ENCODE results near the gene SPATA2. TPM values are rescaled to one million over a fixed set of nuclear protein-coding genes. Genes with fewer than 3 reads are reported as not detected.

Gene SPATA2
- total and polyA plus RNA-seq, 5 donors from 2014 or later, result 2.1 to 19.1 (median 3.4) TPM

DNA sequence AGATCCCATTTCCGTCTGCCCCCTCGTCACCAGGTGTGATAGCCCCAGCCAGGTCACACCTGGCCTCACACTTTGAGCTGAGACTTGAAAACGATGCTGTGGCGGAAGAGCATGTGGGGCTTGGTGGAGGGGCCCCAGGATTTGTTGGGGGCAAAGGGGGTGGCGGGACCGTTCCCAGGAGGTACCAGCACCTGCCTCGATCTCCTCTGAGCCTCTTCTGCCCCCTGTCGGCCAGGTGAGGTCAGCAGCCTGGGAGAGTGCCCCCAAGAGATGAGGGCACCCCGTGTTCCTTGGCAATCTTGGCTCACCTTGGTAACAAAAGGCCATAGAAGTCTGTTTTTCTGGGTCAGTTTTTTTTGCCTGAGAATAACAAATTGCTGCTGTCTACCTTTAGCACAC is 25.4 kb downstream of the SPATA2 start:
- Histone ChIP-seq H3K27ac (ENCODE audit: insufficient read depth, low read length, poor library complexity, severe bottlenecking) (no peak overlapping the region), H3K9me3 (ENCODE audit: control insufficient read depth in 2 of 2, low read length in 2 of 2) (no peaks in the 10 kb centered on the region), H3K4me3 (ENCODE audit: low read depth, low read length) (no peak overlapping the region), H3K36me3 (ENCODE audit: control insufficient read depth, insufficient read depth, low read length) (peaks cover 32% of the 10 kb centered on the region), H3K27me3 (ENCODE audit: control insufficient read depth, insufficient read depth, low read length) (no peaks in the 10 kb centered on the region), H3K4me1 (ENCODE audit: control insufficient read depth, insufficient read depth, low read length, poor library complexity, severe bottlenecking) (peaks cover 13% of the 10 kb centered on the region)
- peaks cover 24% of the 10 kb centered on the region for H3K36me3 Mint-ChIP-seq
- no peaks in the 10 kb centered on the region for H3K27me3 Mint-ChIP-seq
- ATAC-seq (ENCODE audit: low read depth in 2 of 2), result no peak
- no peak overlapping the region for H3K4me3 Mint-ChIP-seq
- peak overlapping the region in 1 of 3 donors; percentile 80 for H3K27ac Mint-ChIP-seq
- H3K9me3 Mint-ChIP-seq, result no peaks in the 10 kb centered on the region
- DNase-seq, result no peak
- peaks cover 8 to 21% (median 16%) of the 10 kb centered on the region in 4 donors for H3K4me1 Mint-ChIP-seq

DNA sequence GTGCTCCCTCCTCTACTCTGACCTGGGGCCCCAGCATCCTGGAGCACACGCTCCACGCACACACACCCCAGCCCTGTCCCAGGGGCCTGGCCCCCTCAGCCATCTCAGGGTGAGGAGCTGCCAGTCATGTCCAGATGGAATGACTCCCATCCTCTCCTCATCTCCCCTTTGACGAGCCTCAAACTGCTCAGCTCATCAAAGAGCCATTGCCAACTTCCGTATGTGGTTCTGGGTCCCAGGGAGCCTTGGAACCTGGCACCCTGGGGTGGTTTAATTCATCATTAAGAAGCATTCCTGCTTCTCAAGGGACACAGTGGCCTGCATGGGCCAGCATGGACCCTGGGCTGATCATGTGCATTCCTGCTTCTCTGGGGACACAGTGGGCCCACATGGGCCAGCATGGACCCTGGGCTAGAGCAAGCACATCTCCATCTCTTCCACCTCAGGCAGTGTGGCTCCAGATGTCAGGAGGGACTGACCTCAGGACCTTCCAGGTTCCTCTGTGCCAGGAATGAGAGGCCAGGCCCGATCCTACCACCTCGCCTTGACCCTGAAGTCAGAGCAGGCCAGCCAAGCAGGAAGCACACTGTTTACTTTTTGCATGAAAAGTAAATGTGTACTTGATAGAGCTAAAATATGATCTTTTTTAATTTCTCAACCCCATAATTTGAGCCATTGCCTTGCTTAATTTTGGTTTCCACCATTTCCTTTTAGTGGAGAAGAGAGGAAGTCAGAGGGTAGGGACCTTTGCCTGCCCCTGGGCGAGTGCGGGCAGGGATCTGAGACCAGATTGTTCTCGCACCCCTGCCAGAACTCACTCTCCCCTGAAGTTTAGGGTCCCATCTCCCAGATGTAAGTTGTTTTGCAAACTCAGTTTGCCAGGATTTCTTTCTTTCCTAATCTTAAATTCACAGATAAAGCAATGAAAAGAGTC is 26.1 kb downstream of the SPATA2 start:
- H3K4me1 ChIP-seq (ENCODE audit: control insufficient read depth, insufficient read depth, low read length, poor library complexity, severe bottlenecking), result peaks cover 12% of the 10 kb centered on the region
- Mint-ChIP-seq H3K27me3 (no peaks in the 10 kb centered on the region), H3K36me3 (peaks cover 27% of the 10 kb centered on the region), H3K9me3 (no peaks in the 10 kb centered on the region), H3K4me3 (peak overlapping the region in 1 of 4 donors; percentile 48), H3K4me1 (peaks cover 7 to 20% (median 13%) of the 10 kb centered on the region in 4 donors), H3K27ac (peak overlapping the region; percentile 23 to 80 (median 44))
- peaks cover 38% of the 10 kb centered on the region for H3K36me3 ChIP-seq (ENCODE audit: control insufficient read depth, insufficient read depth, low read length)
- H3K9me3 ChIP-seq (ENCODE audit: control insufficient read depth in 2 of 2, low read length in 2 of 2), result no peaks in the 10 kb centered on the region
- H3K4me3 ChIP-seq (ENCODE audit: low read depth, low read length), result no peak overlapping the region
- H3K27me3 ChIP-seq (ENCODE audit: control insufficient read depth, insufficient read depth, low read length), result no peaks in the 10 kb centered on the region
- no peak overlapping the region for H3K27ac ChIP-seq (ENCODE audit: insufficient read depth, low read length, poor library complexity, severe bottlenecking)
- DNase-seq (no peak), ATAC-seq (ENCODE audit: low read depth in 2 of 2) (no peak)

DNA sequence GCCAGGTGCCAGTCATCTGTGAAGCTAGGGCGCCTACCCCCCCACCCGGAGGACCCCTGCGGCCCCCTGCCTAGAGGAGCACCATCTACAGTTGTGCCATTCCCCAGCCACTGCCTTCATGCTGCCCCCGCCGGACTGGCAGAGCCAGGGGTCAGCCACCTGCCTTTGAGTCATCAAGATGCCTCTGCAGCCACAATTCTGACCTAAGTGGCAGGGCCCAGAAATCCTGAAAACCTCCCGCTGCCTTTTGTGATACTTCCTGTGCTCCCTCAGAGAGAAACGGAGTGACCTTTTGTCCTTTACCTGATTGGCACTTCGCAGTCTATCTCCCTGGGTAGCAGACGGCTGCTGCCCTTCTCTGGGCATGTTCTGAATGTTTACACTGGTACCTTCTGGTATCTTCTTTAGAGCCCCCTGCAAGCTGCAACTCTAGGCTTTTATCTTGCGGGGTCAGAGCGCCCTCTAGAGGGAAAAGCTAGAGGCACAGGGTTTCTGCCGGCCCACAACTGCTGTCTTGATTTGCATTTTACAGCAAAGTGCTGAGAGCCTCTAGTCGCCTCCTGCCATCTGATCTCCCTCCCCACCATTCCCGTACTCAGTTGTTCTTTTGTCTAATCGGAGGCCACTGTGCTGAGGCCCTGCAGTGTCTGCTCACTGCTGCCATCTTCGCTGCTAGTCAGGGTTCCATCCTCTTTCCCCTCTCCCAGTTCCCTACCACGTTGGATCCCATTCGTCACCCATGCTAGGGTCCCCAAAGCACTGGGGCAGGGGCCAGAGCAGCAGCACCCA is 26.9 kb downstream of the SPATA2 start:
- Mint-ChIP-seq H3K36me3 (peaks cover 31% of the 10 kb centered on the region), H3K4me1 (peaks cover 0 to 11% (median 5%) of the 10 kb centered on the region in 4 donors), H3K9me3 (no peaks in the 10 kb centered on the region), H3K4me3 (no peak overlapping the region), H3K27ac (peak overlapping the region in 2 of 3 donors; percentile 21 to 69), H3K27me3 (no peaks in the 10 kb centered on the region)
- peak; percentile 43 to 46 for ATAC-seq (ENCODE audit: low read depth in 2 of 2)
- Histone ChIP-seq H3K27ac (ENCODE audit: insufficient read depth, low read length, poor library complexity, severe bottlenecking) (no peak overlapping the region), H3K9me3 (ENCODE audit: control insufficient read depth in 2 of 2, low read length in 2 of 2) (no peaks in the 10 kb centered on the region), H3K4me1 (ENCODE audit: control insufficient read depth, insufficient read depth, low read length, poor library complexity, severe bottlenecking) (peaks cover 4% of the 10 kb centered on the region), H3K36me3 (ENCODE audit: control insufficient read depth, insufficient read depth, low read length) (peaks cover 44% of the 10 kb centered on the region), H3K27me3 (ENCODE audit: control insufficient read depth, insufficient read depth, low read length) (no peaks in the 10 kb centered on the region), H3K4me3 (ENCODE audit: low read depth, low read length) (no peak overlapping the region)
- DNase-seq, result peak; percentile 27 to 64 (median 50)

DNA sequence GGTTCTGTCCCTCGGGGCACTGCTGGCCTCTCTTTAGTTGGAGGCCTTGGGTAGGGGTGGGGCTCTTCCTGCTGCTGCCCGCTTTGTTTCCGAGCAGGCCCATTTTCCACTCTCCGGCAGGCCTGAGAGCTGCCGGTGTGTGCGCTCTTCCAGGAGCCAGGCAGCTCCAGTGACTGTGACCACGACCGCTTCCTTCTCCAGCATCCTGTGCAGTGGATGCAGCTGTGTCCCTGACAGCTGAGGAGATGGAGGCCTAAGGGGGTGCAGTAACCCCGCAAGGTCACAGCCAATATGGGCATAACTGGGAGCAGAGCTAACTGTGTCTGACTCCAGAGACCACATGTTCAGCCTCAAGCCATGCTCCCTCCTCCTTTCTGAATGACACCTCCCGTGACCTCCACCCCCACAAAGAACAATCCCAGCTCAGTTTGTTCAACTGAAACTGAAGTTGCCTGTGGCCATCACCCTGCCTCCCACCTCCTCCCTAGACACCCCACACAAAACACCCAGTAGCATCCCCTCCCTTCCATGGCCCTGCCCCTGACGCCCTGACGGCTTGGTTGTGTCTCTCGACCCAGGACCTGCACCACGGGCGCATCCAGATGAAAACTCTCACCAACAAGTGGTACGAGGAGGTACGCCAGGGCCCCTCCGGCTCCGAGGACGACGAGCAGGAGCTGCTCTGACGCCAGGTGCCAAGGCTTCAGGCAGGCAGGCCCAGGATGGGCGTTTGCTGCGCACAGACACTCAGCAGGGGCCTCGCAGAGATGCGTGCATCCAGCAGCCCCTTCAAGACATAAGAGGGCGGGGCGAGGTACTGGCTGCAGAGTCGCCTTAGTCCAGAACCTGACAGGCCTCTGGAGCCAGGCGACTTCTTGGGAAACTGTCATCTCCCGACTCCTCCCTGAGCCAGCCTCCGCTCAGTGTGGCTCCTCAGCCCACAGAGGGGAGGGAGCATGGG is 27.8 kb downstream of the SPATA2 start:
- Histone ChIP-seq H3K4me3 (ENCODE audit: low read depth, low read length) (no peak overlapping the region), H3K27ac (ENCODE audit: insufficient read depth, low read length, poor library complexity, severe bottlenecking) (no peak overlapping the region), H3K27me3 (ENCODE audit: control insufficient read depth, insufficient read depth, low read length) (no peaks in the 10 kb centered on the region), H3K9me3 (ENCODE audit: control insufficient read depth in 2 of 2, low read length in 2 of 2) (no peaks in the 10 kb centered on the region), H3K36me3 (ENCODE audit: control insufficient read depth, insufficient read depth, low read length) (peaks cover 49% of the 10 kb centered on the region), H3K4me1 (ENCODE audit: control insufficient read depth, insufficient read depth, low read length, poor library complexity, severe bottlenecking) (no peaks in the 10 kb centered on the region)
- Mint-ChIP-seq H3K27me3 (no peaks in the 10 kb centered on the region), H3K36me3 (peaks cover 32% of the 10 kb centered on the region), H3K9me3 (no peaks in the 10 kb centered on the region), H3K4me1 (peaks cover 0 to 5% (median 2%) of the 10 kb centered on the region in 4 donors), H3K27ac (no peak overlapping the region), H3K4me3 (no peak overlapping the region)
- ATAC-seq (ENCODE audit: low read depth in 2 of 2) (no peak), DNase-seq (no peak)

DNA sequence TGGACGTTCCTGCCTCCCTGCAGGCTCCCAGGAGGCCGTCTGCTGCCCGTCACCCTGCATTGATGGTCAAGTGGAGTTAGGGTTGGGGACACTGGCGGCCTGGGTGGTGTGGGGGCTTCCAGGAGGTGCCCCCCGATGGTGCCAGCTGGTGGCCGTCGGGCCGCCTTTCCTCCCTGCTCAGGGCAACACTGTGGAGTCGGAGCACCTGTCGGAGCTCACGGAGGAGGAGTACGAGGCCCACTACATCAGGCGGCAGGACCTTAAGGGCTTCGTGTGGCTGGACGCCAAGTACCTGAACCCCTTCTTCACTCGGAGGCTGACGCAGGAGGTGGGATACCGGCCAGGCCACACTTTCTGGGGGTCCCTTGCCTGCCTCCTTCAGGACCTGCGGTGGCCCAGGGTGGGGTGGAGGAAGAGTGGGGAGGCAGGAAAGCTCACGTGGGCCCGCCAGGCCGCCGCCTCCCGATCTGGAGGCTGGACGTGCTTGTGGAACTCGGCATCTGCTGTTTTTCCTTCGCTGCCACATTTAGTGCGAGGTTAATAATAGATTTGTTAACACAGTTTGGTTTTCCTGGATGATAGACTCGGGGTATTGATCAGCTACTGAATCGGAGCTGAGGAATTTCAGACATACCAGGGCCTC is 28.6 kb downstream of the SPATA2 start:
- H3K4me1 Mint-ChIP-seq, result peaks cover 0 to 5% (median 3%) of the 10 kb centered on the region in 4 donors
- H3K36me3 Mint-ChIP-seq, result peaks cover 35% of the 10 kb centered on the region
- Histone ChIP-seq H3K9me3 (ENCODE audit: control insufficient read depth in 2 of 2, low read length in 2 of 2) (no peaks in the 10 kb centered on the region), H3K4me1 (ENCODE audit: control insufficient read depth, insufficient read depth, low read length, poor library complexity, severe bottlenecking) (no peaks in the 10 kb centered on the region), H3K4me3 (ENCODE audit: low read depth, low read length) (no peak overlapping the region), H3K36me3 (ENCODE audit: control insufficient read depth, insufficient read depth, low read length) (peaks cover 51% of the 10 kb centered on the region), H3K27me3 (ENCODE audit: control insufficient read depth, insufficient read depth, low read length) (no peaks in the 10 kb centered on the region), H3K27ac (ENCODE audit: insufficient read depth, low read length, poor library complexity, severe bottlenecking) (no peak overlapping the region)
- ATAC-seq (ENCODE audit: low read depth in 2 of 2) (no peak), DNase-seq (no peak)
- no peaks in the 10 kb centered on the region for H3K9me3 Mint-ChIP-seq
- H3K27me3 Mint-ChIP-seq, result no peaks in the 10 kb centered on the region
- no peak overlapping the region for H3K4me3 Mint-ChIP-seq
- H3K27ac Mint-ChIP-seq, result peak overlapping the region in 1 of 3 donors; percentile 64

DNA sequence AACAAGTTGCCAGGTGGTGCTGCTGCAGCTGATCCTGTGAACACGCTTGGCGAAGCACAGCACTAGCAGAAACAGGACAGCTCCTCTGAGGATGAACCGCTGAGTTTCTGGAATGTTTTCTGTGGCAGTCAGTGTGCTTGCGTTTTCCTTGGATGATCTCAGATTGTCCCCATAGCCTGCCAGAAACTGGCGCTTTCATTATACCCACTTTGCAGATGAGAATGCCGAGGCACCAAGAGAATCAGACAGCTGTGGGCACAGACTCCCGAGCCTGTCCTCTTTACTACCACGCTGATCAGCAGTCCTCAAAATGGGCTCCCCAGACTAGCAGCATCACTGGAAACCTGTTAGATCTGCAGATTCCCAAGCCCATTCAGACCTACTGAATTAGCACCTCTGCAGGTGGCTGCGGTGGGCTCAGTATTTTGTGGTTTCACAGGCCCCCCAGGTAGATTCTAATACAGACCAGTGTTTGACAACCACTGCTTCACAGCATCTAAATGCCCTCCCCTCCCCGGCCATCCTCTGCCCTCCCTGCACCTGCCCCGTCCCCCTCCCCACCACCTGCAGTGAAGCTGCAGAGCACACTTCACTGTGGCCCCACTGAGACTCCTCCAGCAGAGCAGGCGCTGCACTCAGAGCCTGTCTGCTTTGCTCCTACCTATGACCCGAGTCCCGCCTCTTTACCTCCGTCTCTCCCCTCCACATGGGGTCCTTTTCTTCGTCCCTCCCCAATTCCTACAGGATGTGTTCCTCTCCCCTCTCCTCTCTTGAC is 29.6 kb downstream of the SPATA2 start:
- H3K9me3 ChIP-seq (ENCODE audit: control insufficient read depth in 2 of 2, low read length in 2 of 2), result no peaks in the 10 kb centered on the region
- H3K27ac Mint-ChIP-seq, result peak overlapping the region in 2 of 3 donors; percentile 22 to 23
- no peaks in the 10 kb centered on the region for H3K9me3 Mint-ChIP-seq
- peaks cover 59% of the 10 kb centered on the region for H3K36me3 ChIP-seq (ENCODE audit: control insufficient read depth, insufficient read depth, low read length)
- H3K27me3 Mint-ChIP-seq, result no peaks in the 10 kb centered on the region
- H3K4me1 ChIP-seq (ENCODE audit: control insufficient read depth, insufficient read depth, low read length, poor library complexity, severe bottlenecking), result no peaks in the 10 kb centered on the region
- no peak overlapping the region for H3K27ac ChIP-seq (ENCODE audit: insufficient read depth, low read length, poor library complexity, severe bottlenecking)
- H3K4me3 Mint-ChIP-seq, result no peak overlapping the region
- peaks cover 41% of the 10 kb centered on the region for H3K36me3 Mint-ChIP-seq
- no peaks in the 10 kb centered on the region for H3K27me3 ChIP-seq (ENCODE audit: control insufficient read depth, insufficient read depth, low read length)
- no peak overlapping the region for H3K4me3 ChIP-seq (ENCODE audit: low read depth, low read length)
- peaks cover 0 to 5% (median 5%) of the 10 kb centered on the region in 4 donors for H3K4me1 Mint-ChIP-seq
- DNase-seq, result no peak
- no peak for ATAC-seq (ENCODE audit: low read depth in 2 of 2)

Measured in CD4-positive, CD25-positive, alpha-beta regulatory T cell (primary cell).